OCI-LY3 (cell line): ENCODE results near the gene TTLL11.

Experiments used
- H2AFZ ChIP-seq: fragments of 200-600, 300-600 bp; shearing (Covaris generic); 2 replicates; pipeline ENCODE4 v1.6.0; 2014; ENCODE audit warnings: antibody characterized with exemption, low read depth, low read length
- H3K27ac ChIP-seq: fragments of 200-600, 300-600 bp; sonication (generic); 2 replicates; pipeline ENCODE4 v1.5.1; 2014; ENCODE audit warnings: mild to moderate bottlenecking, low read length, moderate library complexity, mixed read lengths
- H3K27me3 ChIP-seq: fragments of 200-600, 300-600 bp; sonication (generic); 2 replicates; pipeline ENCODE4 v1.6.1; 2014; ENCODE audit warnings: low read depth, low read length, mixed read lengths
- H3K36me3 ChIP-seq: fragments of 200-600, 300-600 bp; sonication (generic); replicated peaks from 2 replicates; pipeline ENCODE3; 2014; ENCODE audit warnings: low read depth, low read length, mixed read lengths
- H3K4me1 ChIP-seq: fragments of 300-600, 200-600 bp; sonication (generic); 2 replicates; pipeline ENCODE4 v1.6.1; 2014; ENCODE audit warnings: low read length, mixed read lengths
- H3K4me2 ChIP-seq: fragments of 200-600, 300-600 bp; sonication (generic); 2 replicates; pipeline ENCODE4 v1.6.1; 2014; ENCODE audit warnings: low read length, mixed read lengths
- H3K4me3 ChIP-seq: fragments of 300-600, 200-600 bp; sonication (generic); 2 replicates; pipeline ENCODE4 v1.5.1; 2014; ENCODE audit warnings: antibody characterized with exemption, mild to moderate bottlenecking, low read length, moderate library complexity
- H3K79me2 ChIP-seq: fragments of 300-600, 200-600 bp; shearing (Covaris generic); 2 replicates; pipeline ENCODE4 v1.6.1; 2014; ENCODE audit warnings: mild to moderate bottlenecking, low read length, mixed read lengths
- H3K9ac ChIP-seq: fragments of 300-600, 200-600 bp; shearing (Covaris generic); 2 replicates; pipeline ENCODE4 v1.6.0; 2014; ENCODE audit warnings: mild to moderate bottlenecking, low read length, moderate library complexity
- H3K9me3 ChIP-seq: fragments of 200-600, 300-600 bp; shearing (Covaris generic); 2 replicates; pipeline ENCODE4 v1.6.1; 2014; ENCODE audit warnings: low read length, mixed read lengths; ENCODE audit not compliant: insufficient read depth
- H4K20me1 ChIP-seq: fragments of 200-600, 300-600 bp; sonication (generic); 2 replicates; pipeline ENCODE4 v1.6.1; 2016; ENCODE audit warnings: low read length, mixed read lengths; ENCODE audit not compliant: insufficient read depth
- EZH2phosphoT487 ChIP-seq: fragments of 200-600 bp; shearing (Covaris generic); IDR thresholded peaks from 2 replicates; pipeline ENCODE4 v1.6.1; 2018; ENCODE audit warnings: antibody characterized with exemption, mixed run types, low read depth
- TF ChIP-seq, protein P1 (sequence below): fragments of 200-600, 300-600 bp; sonication (generic); IDR thresholded peaks from 2 replicates; pipeline ENCODE4 v1.5.1; 2014; ENCODE audit warnings: antibody characterized with exemption, low read length, low read depth

Gene TTLL11

DNA sequence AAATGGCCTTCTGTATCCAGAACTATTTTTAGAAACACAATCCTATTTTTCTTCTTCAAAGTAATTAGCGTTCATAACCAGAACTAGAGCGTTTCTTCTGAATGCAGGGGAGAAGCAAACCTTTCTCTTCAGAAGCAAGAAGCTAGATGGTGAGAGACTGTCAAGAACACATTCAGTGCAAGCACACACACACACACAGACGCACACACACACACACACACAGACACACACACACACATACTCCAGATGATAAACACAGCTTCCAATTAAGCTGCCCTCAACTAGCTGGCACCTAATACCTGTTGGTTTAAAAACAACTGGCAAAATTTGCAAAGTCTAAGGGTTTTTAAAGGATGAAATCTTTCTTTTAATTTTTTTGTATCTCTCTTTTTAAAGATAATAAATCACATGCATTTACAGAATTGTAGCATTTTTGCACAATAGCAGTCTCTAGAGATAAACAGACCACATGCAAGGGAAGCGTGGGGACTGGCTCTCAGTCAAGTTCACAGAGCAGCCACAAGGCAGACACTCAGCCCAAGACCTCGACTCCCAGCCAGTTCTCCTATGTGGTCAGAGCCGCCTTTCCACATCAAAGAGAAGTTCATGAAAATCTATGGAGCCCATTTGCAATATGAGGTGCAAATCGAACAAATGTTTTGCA, 138.5 kb downstream of the TTLL11 start:
- Histone ChIP-seq H3K9me3 (no peaks in the 10 kb centered on the region), H4K20me1 (no peaks in the 10 kb centered on the region), H3K27ac (no peak overlapping the region), H3K4me3 (no peak overlapping the region), H3K9ac (no peak overlapping the region), H3K4me2 (no peak overlapping the region), H2AFZ (no peak overlapping the region), H3K4me1 (peaks cover 4% of the 10 kb centered on the region; the same call in 1 of the 2 replicates), H3K27me3 (no peaks in the 10 kb centered on the region), H3K36me3 (no peaks in the 10 kb centered on the region), H3K79me2 (no peaks in the 10 kb centered on the region)
- TF ChIP-seq, protein P1, sequence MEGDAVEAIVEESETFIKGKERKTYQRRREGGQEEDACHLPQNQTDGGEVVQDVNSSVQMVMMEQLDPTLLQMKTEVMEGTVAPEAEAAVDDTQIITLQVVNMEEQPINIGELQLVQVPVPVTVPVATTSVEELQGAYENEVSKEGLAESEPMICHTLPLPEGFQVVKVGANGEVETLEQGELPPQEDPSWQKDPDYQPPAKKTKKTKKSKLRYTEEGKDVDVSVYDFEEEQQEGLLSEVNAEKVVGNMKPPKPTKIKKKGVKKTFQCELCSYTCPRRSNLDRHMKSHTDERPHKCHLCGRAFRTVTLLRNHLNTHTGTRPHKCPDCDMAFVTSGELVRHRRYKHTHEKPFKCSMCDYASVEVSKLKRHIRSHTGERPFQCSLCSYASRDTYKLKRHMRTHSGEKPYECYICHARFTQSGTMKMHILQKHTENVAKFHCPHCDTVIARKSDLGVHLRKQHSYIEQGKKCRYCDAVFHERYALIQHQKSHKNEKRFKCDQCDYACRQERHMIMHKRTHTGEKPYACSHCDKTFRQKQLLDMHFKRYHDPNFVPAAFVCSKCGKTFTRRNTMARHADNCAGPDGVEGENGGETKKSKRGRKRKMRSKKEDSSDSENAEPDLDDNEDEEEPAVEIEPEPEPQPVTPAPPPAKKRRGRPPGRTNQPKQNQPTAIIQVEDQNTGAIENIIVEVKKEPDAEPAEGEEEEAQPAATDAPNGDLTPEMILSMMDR: no peak
- no peak for TF ChIP-seq EZH2phosphoT487

DNA sequence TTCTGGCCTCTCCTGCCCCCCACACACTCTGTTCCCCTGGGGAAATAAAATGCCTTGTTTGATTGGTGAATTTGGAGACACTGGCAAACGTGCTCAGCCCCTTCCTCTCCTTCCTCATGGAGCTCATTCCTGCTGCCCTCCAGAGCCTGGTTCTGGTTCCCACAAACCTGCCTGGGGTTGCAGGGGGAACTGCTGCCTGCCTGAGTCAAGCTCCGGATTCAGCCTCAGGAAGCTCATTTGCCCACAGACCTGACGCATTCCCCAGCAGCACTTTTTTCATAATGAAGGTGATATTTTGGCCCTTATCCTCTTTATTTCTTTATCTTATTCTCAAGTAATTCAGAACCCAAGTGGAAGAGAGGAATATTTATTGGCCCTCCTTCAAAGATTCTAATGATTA, 140.5 kb downstream of the TTLL11 start:
- H3K36me3 ChIP-seq: no peaks in the 10 kb centered on the region
- no peak overlapping the region for H3K9ac ChIP-seq
- no peak overlapping the region for H3K4me2 ChIP-seq

DNA sequence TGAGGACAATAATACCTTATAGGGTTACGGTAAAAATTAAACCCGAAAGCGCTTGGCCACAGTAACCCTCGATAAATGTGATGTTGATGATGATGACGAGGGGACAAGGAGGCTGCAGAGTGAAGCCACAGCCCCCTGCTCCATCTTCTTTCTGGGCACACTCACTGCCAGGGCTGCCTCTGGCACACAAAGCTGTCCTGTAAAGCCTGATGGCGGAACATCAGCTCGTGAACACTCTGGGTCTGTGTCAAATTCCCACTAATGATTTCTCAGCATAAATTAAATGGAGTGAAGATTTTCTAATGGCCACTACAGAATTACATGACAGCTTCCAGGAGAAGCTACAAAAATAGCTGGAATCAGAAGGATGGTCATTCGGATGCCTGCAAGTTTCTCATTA, 142.2 kb downstream of the TTLL11 start:
- no peak overlapping the region for H3K9ac ChIP-seq
- no peaks in the 10 kb centered on the region for H4K20me1 ChIP-seq
- no peak overlapping the region for H3K4me2 ChIP-seq
- no peak overlapping the region for H3K27ac ChIP-seq
- H3K4me1 ChIP-seq: no peaks in the 10 kb centered on the region
- H3K27me3 ChIP-seq: no peaks in the 10 kb centered on the region
- no peak for TF ChIP-seq EZH2phosphoT487
- TF ChIP-seq, protein P1: no peak
- H3K9me3 ChIP-seq: peaks cover 2% of the 10 kb centered on the region; the same call in 1 of the 2 replicates
- no peak overlapping the region for H2AFZ ChIP-seq
- H3K4me3 ChIP-seq: no peak overlapping the region
- H3K36me3 ChIP-seq: no peaks in the 10 kb centered on the region
- H3K79me2 ChIP-seq: no peaks in the 10 kb centered on the region

More for the DNA sequence above, 140.5 kb downstream of the TTLL11 start:
- H2AFZ ChIP-seq: no peak overlapping the region
- H3K4me3 ChIP-seq: no peak overlapping the region
- no peaks in the 10 kb centered on the region for H3K4me1 ChIP-seq
- H3K27me3 ChIP-seq: no peaks in the 10 kb centered on the region
- no peaks in the 10 kb centered on the region for H4K20me1 ChIP-seq
- TF ChIP-seq EZH2phosphoT487: no peak
- TF ChIP-seq, protein P1: no peak
- no peaks in the 10 kb centered on the region for H3K79me2 ChIP-seq
- H3K9me3 ChIP-seq: no peaks in the 10 kb centered on the region
- no peak overlapping the region for H3K27ac ChIP-seq

DNA sequence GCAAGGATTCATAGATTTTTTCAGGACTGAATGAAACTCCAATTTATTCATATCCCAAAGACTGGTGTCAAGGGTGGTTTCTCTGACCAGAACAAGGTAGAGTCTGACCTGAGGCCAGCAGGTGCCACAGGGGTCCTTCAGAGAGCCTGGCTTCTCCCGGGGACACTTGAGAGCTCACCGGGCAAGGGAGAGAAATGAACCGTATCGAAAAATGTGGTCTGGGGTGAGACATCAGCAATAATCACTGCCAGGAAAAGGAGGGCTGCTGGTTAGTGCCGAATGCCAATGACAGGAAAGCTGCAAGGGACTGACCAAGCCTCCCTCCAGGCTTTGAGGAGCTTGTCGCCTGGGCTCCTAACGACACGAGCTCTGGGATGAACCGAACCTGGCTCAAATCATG, 142.7 kb downstream of the TTLL11 start:
- H3K9ac ChIP-seq: no peak overlapping the region
- no peak overlapping the region for H3K4me2 ChIP-seq
- H3K4me3 ChIP-seq: no peak overlapping the region
- H3K79me2 ChIP-seq: no peaks in the 10 kb centered on the region
- peaks cover 2% of the 10 kb centered on the region; the same call in 1 of the 2 replicates for H3K9me3 ChIP-seq
- H4K20me1 ChIP-seq: no peaks in the 10 kb centered on the region
- H2AFZ ChIP-seq: no peak overlapping the region
- H3K27ac ChIP-seq: no peak overlapping the region
- H3K27me3 ChIP-seq: no peaks in the 10 kb centered on the region
- no peak for TF ChIP-seq EZH2phosphoT487
- TF ChIP-seq, protein P1: no peak
- H3K4me1 ChIP-seq: peaks cover under 1% of the 10 kb centered on the region; the same call in 1 of the 2 replicates
- H3K36me3 ChIP-seq: no peaks in the 10 kb centered on the region
